Prostate gland (tissue), 2 donors: ENCODE data around the gene SEPTIN11. TPM values are rescaled to one million over a fixed set of nuclear protein-coding genes. Genes with fewer than 3 reads are reported as not detected.

ENCODE experiments used
- DNase-seq: peaks from one replicate; pipeline ENCODE4 v3.0.0-alpha.2; 2019; ENCODE audit warnings: low spot score
- H3K27ac ChIP-seq, 2 donors: fragments of 200-600 bp; sonication (generic); 2 replicates each; pipeline ENCODE4 v1.5.1; 2017 to 2019
- H3K27me3 ChIP-seq: fragments of 200-600 bp; sonication (generic); replicated peaks from 2 replicates; pipeline ENCODE4 v1.5.1; 2019; ENCODE audit not compliant: insufficient read depth
- H3K36me3 ChIP-seq, 2 donors: fragments of 200-600 bp; sonication (generic); 1 replicate in 1 of 2; 2 replicates in 1 of 2; pipeline versions ENCODE4 v1.5.1 to v1.8.1; 2017 to 2019
- H3K4me1 ChIP-seq: fragments of 200-600 bp; sonication (generic); replicated peaks from 2 replicates; pipeline ENCODE4 v1.5.1; 2019
- H3K4me3 ChIP-seq, 2 donors: fragments of 200-600 bp; sonication (generic); 2 replicates each; pipeline ENCODE4 v1.5.1; 2017 to 2019
- H3K9me3 ChIP-seq: fragments of 200-600 bp; sonication (generic); 2 replicates; pipeline ENCODE4 v1.5.1; 2017
- CTCF ChIP-seq, 4 experiments: fragments of 200-600 bp in 2 of 4; fragments of 450-650 bp in 2 of 4; sonication (generic) in 2 of 4; IDR thresholded peaks; 1 replicate in 3 of 4; 2 replicates in 1 of 4; pipeline ENCODE4 v1.5.1; 2016 to 2019; ENCODE audit warnings: antibody characterized with exemption in 4 of 4, mild to moderate bottlenecking in 2 of 4, moderate library complexity in 2 of 4
- POLR2A ChIP-seq: fragments of 450-650 bp; IDR thresholded peaks from one replicate; pipeline ENCODE4 v1.6.1; 2016; ENCODE audit warnings: antibody characterized with exemption, mild to moderate bottlenecking
- POLR2AphosphoS5 ChIP-seq: sonication (generic); formaldehyde crosslinking; IDR thresholded peaks from one replicate; pipeline ENCODE4 v1.6.1; 2017; ENCODE audit warnings: antibody characterized with exemption
- WGBS: methylation state at CpG from one replicate; pipeline ENCODE4 v1.1.5; 2018; 5-methylcytosine and 5-hydroxymethylcytosine counted together
- intact Hi-C: fragments of 100-400 bp; cut with DNase I; formaldehyde crosslinking; loops from one replicate; pipeline ENCODE4 v1.14.2; 2022
- total RNA-seq, 2 donors: library from RNA; depleted of rRNA; stranded (reverse); fragments of >200 nt; gene quantifications; one replicate each; pipeline ENCODE4 v1.1.0, GENCODE V29; 2016

SEPTIN11 gene
- total RNA-seq, 2 donors from 2014 or later: 19.4 to 39.1 TPM

GRCh38 chr4:76957004-76957738 is 7.6 kb downstream of the SEPTIN11 start:
- TF ChIP-seq CTCF (IDR thresholded peaks at IDR 0.05) (no peak), POLR2A (no peak), POLR2AphosphoS5 (no peak)
- DNase-seq: no peak
- Histone ChIP-seq H3K27ac (no peak overlapping the region), H3K4me1 (no peaks in the 10 kb centered on the region), H3K27me3 (no peaks in the 10 kb centered on the region), H3K9me3 (no peaks in the 10 kb centered on the region), H3K36me3 (no peaks in the 10 kb centered on the region), H3K4me3 (no peak overlapping the region)
- intact Hi-C loops: loop anchor here (10.0 kb wide), 3 partner anchors 88 to 442 kb away; partner anchors contain the start of gene CCNI
- WGBS: 59% methylated on average over 4 of the region's 4 CpGs

GRCh38 chr4:76958891-76959290 is 9.3 kb downstream of the SEPTIN11 start:
- H3K36me3 ChIP-seq: no peaks in the 10 kb centered on the region
- no peaks in the 10 kb centered on the region for H3K27me3 ChIP-seq
- no peak for DNase-seq
- no peak overlapping the region for H3K4me3 ChIP-seq
- intact Hi-C loops: loop anchor here (10.0 kb wide), 3 partner anchors 86 to 444 kb away; partner anchors contain the start of gene CCNI
- no peaks in the 10 kb centered on the region for H3K4me1 ChIP-seq
- H3K27ac ChIP-seq: no peak overlapping the region
- WGBS: 93% methylated on average over 5 of the region's 5 CpGs
- TF ChIP-seq CTCF (IDR thresholded peaks at IDR 0.05) (no peak), POLR2A (no peak), POLR2AphosphoS5 (no peak)
- no peaks in the 10 kb centered on the region for H3K9me3 ChIP-seq

GRCh38 chr4:76960014-76960413 is 10.5 kb downstream of the SEPTIN11 start:
- 92% methylated on average over 4 of the region's 4 CpGs for WGBS

DNA sequence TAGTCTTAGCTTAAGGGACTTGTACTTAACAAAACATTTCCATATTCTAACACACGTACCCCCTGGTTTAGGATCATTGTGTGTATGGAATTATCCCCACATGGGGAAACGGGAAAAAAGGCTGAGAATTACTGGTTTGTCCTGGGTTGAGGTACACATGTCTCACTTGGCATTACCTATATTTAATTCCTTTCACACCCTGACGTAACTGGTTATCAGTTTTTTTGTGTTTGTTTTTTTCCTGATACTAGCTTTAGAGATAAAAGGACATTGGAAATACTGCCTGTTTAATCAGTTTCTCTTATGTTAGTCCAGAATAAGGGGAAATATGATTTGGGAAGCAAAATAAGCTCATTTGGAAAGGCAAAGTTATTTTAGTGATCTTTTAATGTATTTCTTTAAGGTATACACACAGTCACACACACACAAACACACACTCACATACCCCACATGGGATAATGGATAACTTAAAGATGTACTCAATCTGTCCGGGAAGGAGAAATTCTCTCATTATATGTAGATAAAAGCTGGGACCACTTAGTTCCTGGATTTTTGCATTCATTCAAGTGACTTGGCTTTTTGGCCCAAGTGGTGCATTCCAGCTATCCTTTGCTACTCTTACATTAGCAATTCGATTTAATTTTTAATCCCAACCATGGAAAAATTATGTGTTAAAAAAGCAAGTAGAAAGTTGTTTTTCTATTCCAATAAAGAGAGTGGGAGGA is 13.0 kb downstream of the SEPTIN11 start:
- H3K4me1 ChIP-seq: no peaks in the 10 kb centered on the region
- no peak for DNase-seq
- no peaks in the 10 kb centered on the region for H3K36me3 ChIP-seq
- H3K27me3 ChIP-seq: no peaks in the 10 kb centered on the region
- no peak overlapping the region for H3K4me3 ChIP-seq
- H3K9me3 ChIP-seq: no peaks in the 10 kb centered on the region
- TF ChIP-seq POLR2A (no peak), POLR2AphosphoS5 (no peak), CTCF (IDR thresholded peaks at IDR 0.05) (no peak)
- 79% methylated on average over 5 of the region's 5 CpGs for WGBS
- intact Hi-C loops: no loop called here
- H3K27ac ChIP-seq: no peak overlapping the region

More at GRCh38 chr4:76960014-76960413, 10.5 kb downstream of the SEPTIN11 start:
- no peaks in the 10 kb centered on the region for H3K27me3 ChIP-seq
- H3K9me3 ChIP-seq: no peaks in the 10 kb centered on the region
- intact Hi-C loops: no loop called here
- no peak for DNase-seq
- H3K36me3 ChIP-seq: no peaks in the 10 kb centered on the region
- H3K27ac ChIP-seq: no peak overlapping the region
- H3K4me1 ChIP-seq: no peaks in the 10 kb centered on the region
- H3K4me3 ChIP-seq: no peak overlapping the region
- TF ChIP-seq POLR2AphosphoS5: no peak
- no peak for TF ChIP-seq CTCF (IDR thresholded peaks at IDR 0.05)
- TF ChIP-seq POLR2A: no peak
